K562 (cell line): Measurements from ENCODE around the gene OR1I1.
A peak's percentile ranks its signal among the peaks of the same experiment; 100 is the strongest.

Experiments
- POLR2A ChIP-seq: fragments of 450-650 bp; conservative IDR thresholded peaks from 2 replicates; pipeline ENCODE4 v1.6.1; 2016
- TAF1 ChIP-seq: IDR thresholded peaks from 2 replicates; pipeline ENCODE4 v1.6.1; 2011; ENCODE audit warnings: mild to moderate bottlenecking, low read length, moderate library complexity; ENCODE audit not compliant: insufficient read depth, control insufficient read depth, severe bottlenecking; ENCODE audit errors: extremely low read depth
- TF ChIP-seq, protein P1 (sequence below), 3 experiments: IDR thresholded peaks in 2 of 3; conservative IDR thresholded peaks in 1 of 3; 2 replicates each; pipeline ENCODE4 v1.5.1; 2011 to 2012; ENCODE audit warnings: low read length in 3 of 3, mild to moderate bottlenecking in 3 of 3, control low read depth in 2 of 3, improper control_type of control experiment in 1 of 3, inconsistent platforms in 1 of 3, low read depth in 1 of 3, mixed read lengths in 1 of 3, moderate library complexity in 1 of 3; ENCODE audit not compliant: insufficient read depth in 2 of 3
- TF ChIP-seq, protein P2 (sequence below): fragments of 450-650 bp; IDR thresholded peaks from 2 replicates; pipeline ENCODE4 v1.6.1; 2016; ENCODE audit warnings: borderline replicate concordance
- TF ChIP-seq, protein P3 (sequence below): fragments of 450-650 bp; IDR thresholded peaks from 2 replicates; pipeline ENCODE4 v1.6.1; 2017; ENCODE audit warnings: antibody characterized with exemption, mild to moderate bottlenecking

DNA sequence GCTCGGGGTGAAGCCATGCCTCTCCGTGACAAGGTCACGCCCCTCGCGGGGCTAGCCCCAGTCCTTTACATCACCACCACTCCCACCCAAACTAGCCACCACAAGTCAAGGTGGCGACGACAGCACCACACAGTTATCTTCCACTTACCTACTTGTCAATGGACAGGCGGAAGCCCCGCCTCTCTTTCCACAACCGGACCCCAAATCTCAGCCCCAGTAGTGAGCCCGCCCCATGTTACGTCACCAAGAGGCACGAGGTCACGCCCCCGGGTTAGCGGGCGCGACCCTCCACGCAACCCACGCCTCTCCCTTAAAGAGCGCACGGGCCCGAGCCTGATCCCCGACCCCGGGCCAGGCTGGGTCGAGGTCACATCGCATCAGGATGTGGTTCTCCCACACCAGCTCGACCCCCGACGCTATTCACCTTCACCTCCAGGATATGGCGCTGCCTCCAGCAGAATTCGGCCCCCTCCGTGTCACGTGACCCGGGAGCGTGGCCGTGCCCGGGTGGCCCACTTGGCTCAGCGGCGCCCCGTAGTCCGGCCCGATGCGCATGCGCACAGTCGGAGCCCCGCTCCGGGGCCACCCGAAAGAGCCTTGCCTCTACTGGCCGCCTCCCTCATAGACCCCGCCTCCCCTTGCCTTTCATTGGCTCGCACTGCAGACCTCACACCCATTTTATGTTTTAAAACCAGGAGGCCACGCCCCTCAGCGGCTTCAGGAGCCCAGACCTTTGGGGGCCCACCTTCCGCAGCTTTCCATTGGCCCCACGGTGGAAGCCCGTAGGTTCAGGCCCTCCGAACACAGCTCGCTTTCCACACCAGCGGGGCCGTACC lies 43.4 kb downstream of the OR1I1 start:
- TF ChIP-seq TAF1 = no peak
- TF ChIP-seq, protein P1, sequence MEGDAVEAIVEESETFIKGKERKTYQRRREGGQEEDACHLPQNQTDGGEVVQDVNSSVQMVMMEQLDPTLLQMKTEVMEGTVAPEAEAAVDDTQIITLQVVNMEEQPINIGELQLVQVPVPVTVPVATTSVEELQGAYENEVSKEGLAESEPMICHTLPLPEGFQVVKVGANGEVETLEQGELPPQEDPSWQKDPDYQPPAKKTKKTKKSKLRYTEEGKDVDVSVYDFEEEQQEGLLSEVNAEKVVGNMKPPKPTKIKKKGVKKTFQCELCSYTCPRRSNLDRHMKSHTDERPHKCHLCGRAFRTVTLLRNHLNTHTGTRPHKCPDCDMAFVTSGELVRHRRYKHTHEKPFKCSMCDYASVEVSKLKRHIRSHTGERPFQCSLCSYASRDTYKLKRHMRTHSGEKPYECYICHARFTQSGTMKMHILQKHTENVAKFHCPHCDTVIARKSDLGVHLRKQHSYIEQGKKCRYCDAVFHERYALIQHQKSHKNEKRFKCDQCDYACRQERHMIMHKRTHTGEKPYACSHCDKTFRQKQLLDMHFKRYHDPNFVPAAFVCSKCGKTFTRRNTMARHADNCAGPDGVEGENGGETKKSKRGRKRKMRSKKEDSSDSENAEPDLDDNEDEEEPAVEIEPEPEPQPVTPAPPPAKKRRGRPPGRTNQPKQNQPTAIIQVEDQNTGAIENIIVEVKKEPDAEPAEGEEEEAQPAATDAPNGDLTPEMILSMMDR (IDR thresholded peaks at IDR 0.05 in 2 of 3, conservative IDR thresholded peaks at IDR 0.05 in 1 of 3; ENCODE audit: insufficient read depth in 2 of 3, low read depth in 1 of 3, low read length in 3 of 3) = peak in 1 of 3 experiments; percentile 11; a peak in 1 of 6 replicates
- TF ChIP-seq, protein P2, sequence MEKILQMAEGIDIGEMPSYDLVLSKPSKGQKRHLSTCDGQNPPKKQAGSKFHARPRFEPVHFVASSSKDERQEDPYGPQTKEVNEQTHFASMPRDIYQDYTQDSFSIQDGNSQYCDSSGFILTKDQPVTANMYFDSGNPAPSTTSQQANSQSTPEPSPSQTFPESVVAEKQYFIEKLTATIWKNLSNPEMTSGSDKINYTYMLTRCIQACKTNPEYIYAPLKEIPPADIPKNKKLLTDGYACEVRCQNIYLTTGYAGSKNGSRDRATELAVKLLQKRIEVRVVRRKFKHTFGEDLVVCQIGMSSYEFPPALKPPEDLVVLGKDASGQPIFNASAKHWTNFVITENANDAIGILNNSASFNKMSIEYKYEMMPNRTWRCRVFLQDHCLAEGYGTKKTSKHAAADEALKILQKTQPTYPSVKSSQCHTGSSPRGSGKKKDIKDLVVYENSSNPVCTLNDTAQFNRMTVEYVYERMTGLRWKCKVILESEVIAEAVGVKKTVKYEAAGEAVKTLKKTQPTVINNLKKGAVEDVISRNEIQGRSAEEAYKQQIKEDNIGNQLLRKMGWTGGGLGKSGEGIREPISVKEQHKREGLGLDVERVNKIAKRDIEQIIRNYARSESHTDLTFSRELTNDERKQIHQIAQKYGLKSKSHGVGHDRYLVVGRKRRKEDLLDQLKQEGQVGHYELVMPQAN = peak; percentile 64; the same call in 1 of the 2 replicates
- TF ChIP-seq POLR2A = peak; percentile 67; the same call in 1 of the 2 replicates
- TF ChIP-seq, protein P3, sequence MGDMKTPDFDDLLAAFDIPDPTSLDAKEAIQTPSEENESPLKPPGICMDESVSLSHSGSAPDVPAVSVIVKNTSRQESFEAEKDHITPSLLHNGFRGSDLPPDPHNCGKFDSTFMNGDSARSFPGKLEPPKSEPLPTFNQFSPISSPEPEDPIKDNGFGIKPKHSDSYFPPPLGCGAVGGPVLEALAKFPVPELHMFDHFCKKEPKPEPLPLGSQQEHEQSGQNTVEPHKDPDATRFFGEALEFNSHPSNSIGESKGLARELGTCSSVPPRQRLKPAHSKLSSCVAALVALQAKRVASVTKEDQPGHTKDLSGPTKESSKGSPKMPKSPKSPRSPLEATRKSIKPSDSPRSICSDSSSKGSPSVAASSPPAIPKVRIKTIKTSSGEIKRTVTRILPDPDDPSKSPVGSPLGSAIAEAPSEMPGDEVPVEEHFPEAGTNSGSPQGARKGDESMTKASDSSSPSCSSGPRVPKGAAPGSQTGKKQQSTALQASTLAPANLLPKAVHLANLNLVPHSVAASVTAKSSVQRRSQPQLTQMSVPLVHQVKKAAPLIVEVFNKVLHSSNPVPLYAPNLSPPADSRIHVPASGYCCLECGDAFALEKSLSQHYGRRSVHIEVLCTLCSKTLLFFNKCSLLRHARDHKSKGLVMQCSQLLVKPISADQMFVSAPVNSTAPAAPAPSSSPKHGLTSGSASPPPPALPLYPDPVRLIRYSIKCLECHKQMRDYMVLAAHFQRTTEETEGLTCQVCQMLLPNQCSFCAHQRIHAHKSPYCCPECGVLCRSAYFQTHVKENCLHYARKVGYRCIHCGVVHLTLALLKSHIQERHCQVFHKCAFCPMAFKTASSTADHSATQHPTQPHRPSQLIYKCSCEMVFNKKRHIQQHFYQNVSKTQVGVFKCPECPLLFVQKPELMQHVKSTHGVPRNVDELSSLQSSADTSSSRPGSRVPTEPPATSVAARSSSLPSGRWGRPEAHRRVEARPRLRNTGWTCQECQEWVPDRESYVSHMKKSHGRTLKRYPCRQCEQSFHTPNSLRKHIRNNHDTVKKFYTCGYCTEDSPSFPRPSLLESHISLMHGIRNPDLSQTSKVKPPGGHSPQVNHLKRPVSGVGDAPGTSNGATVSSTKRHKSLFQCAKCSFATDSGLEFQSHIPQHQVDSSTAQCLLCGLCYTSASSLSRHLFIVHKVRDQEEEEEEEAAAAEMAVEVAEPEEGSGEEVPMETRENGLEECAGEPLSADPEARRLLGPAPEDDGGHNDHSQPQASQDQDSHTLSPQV = no peak
